GM23338 (cell line): ENCODE data around the gene POSTN.

Experiments used
- CTCF ChIP-seq, 2 experiments: fragments of 200-600 bp in 1 of 2; sonication (generic) in 1 of 2; conservative IDR thresholded peaks; 2 replicates each; pipeline versions ENCODE4 v1.5.1 to v1.6.1; 2016 to 2017; ENCODE audit warnings: antibody characterized with exemption in 2 of 2, low read depth in 2 of 2, mild to moderate bottlenecking in 2 of 2, moderate library complexity in 1 of 2
- TF ChIP-seq, protein P1 (sequence below): IDR thresholded peaks from one replicate; pipeline ENCODE4 v1.6.1; 2018; ENCODE audit warnings: antibody characterized with exemption; ENCODE audit not compliant: unreplicated experiment

DNA sequence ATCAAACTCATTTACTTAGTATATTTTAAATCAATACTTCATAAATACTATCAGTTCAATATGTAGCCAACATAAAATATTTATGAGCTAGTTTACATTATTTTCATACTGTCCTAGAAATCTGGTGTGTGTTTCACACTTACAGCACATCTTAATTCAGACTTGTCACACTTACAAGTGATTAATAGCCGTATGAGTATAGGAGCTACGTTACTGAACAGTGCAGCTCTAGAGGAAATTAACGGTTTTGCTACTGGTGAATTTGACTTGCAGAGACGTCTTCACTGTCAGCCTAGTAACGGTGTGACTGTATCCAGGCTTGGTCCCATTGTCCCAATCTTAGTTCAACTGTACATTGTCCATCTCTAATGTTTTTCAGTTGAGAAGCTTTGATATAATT, 33.7 kb upstream of the POSTN start:
- TF ChIP-seq, protein P1, sequence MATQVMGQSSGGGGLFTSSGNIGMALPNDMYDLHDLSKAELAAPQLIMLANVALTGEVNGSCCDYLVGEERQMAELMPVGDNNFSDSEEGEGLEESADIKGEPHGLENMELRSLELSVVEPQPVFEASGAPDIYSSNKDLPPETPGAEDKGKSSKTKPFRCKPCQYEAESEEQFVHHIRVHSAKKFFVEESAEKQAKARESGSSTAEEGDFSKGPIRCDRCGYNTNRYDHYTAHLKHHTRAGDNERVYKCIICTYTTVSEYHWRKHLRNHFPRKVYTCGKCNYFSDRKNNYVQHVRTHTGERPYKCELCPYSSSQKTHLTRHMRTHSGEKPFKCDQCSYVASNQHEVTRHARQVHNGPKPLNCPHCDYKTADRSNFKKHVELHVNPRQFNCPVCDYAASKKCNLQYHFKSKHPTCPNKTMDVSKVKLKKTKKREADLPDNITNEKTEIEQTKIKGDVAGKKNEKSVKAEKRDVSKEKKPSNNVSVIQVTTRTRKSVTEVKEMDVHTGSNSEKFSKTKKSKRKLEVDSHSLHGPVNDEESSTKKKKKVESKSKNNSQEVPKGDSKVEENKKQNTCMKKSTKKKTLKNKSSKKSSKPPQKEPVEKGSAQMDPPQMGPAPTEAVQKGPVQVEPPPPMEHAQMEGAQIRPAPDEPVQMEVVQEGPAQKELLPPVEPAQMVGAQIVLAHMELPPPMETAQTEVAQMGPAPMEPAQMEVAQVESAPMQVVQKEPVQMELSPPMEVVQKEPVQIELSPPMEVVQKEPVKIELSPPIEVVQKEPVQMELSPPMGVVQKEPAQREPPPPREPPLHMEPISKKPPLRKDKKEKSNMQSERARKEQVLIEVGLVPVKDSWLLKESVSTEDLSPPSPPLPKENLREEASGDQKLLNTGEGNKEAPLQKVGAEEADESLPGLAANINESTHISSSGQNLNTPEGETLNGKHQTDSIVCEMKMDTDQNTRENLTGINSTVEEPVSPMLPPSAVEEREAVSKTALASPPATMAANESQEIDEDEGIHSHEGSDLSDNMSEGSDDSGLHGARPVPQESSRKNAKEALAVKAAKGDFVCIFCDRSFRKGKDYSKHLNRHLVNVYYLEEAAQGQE, result no peak
- TF ChIP-seq CTCF (conservative IDR thresholded peaks at IDR 0.05; ENCODE audit: low read depth in 2 of 2), result no peak
